ENCODE measurements around the gene RGS11.

The RGS11 gene

GRCh38 chr16:311725-312124, 36.0 kb upstream of the RGS11 start:
- Histone ChIP-seq H3K36me3 (ENCODE audit: control insufficient read depth, insufficient read depth, low read length) (peaks cover 42% of the 10 kb centered on the region), H3K4me1 (ENCODE audit: control insufficient read depth, insufficient read depth, low read length) (no peaks in the 10 kb centered on the region), H3K9ac (ENCODE audit: low read depth, low read length) (no peak overlapping the region)

DNA sequence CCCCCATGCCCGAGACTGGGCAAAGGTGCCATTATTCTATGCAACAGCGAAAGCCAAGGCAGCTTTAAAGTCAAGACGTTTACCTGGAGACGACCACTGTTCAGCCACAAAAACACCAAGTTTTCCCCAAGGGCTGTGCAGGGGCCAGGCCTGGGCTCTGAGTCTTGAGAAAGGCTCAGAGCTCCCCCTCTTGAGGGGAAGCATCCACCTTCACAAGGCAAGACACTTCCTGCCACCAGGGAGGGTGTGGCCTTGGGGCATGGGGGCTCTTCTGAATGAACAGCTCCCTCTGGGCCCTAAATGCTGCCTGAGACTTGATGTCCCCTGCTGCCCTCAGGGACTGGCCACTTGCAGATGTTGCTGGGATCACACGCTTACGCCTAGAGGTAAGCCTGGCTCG, 33.7 kb upstream of the RGS11 start:
- no peak overlapping the region for H3K9ac ChIP-seq (ENCODE audit: low read depth, low read length)
- peaks cover 41% of the 10 kb centered on the region for H3K36me3 ChIP-seq (ENCODE audit: control insufficient read depth, insufficient read depth, low read length)
- no peak overlapping the region for H3K4me3 ChIP-seq (ENCODE audit: low read depth, low read length)
- no peaks in the 10 kb centered on the region for H3K9me3 ChIP-seq (ENCODE audit: control insufficient read depth, insufficient read depth, low read length)
- no peaks in the 10 kb centered on the region for H3K4me1 ChIP-seq (ENCODE audit: control insufficient read depth, insufficient read depth, low read length)
- no peaks in the 10 kb centered on the region for H3K27me3 ChIP-seq (ENCODE audit: control insufficient read depth, insufficient read depth, low read length)

More at GRCh38 chr16:311725-312124, 36.0 kb upstream of the RGS11 start:
- Histone ChIP-seq H3K27me3 (ENCODE audit: control insufficient read depth, insufficient read depth, low read length) (no peaks in the 10 kb centered on the region), H3K9me3 (ENCODE audit: control insufficient read depth, insufficient read depth, low read length) (no peaks in the 10 kb centered on the region), H3K4me3 (ENCODE audit: low read depth, low read length) (no peak overlapping the region)

- Histone ChIP-seq H3K9ac (ENCODE audit: low read depth, low read length) (no peak overlapping the region), H3K4me1 (ENCODE audit: control insufficient read depth, insufficient read depth, low read length) (no peaks in the 10 kb centered on the region), H3K27me3 (ENCODE audit: control insufficient read depth, insufficient read depth, low read length) (no peaks in the 10 kb centered on the region), H3K9me3 (ENCODE audit: control insufficient read depth, insufficient read depth, low read length) (no peaks in the 10 kb centered on the region), H3K4me3 (ENCODE audit: low read depth, low read length) (no peak overlapping the region), H3K36me3 (ENCODE audit: control insufficient read depth, insufficient read depth, low read length) (peaks cover 33% of the 10 kb centered on the region)
Measured at GRCh38 chr16:307691-308312, 32.1 kb upstream of the RGS11 start.

DNA sequence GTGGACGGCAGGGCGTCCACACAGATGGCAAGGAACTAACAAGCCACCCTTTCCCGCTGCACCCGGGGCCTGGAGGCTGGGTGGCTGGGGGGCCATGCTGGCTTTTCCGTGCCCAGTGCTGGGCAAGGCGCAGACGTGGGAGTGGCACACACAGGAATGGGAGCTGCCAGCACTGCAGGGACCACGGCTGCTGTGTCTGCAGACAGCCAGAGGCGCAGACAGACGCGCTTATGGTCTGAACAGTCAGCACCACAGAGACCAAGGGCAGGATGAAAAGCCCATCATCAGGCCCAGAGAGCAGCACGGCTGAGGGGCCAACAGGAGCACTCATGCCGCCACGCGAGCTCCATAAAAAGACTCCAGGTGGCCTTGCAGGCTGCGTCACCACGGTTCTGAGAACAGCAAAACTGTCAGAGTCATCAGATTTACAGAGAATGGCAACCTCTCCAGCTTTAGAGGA, 31.2 kb upstream of the RGS11 start:
- no peaks in the 10 kb centered on the region for H3K27me3 ChIP-seq (ENCODE audit: control insufficient read depth, insufficient read depth, low read length)
- no peaks in the 10 kb centered on the region for H3K9me3 ChIP-seq (ENCODE audit: control insufficient read depth, insufficient read depth, low read length)
- H3K4me1 ChIP-seq (ENCODE audit: control insufficient read depth, insufficient read depth, low read length) = no peaks in the 10 kb centered on the region
- H3K36me3 ChIP-seq (ENCODE audit: control insufficient read depth, insufficient read depth, low read length) = peaks cover 35% of the 10 kb centered on the region
- no peak overlapping the region for H3K9ac ChIP-seq (ENCODE audit: low read depth, low read length)
- H3K4me3 ChIP-seq (ENCODE audit: low read depth, low read length) = no peak overlapping the region

DNA sequence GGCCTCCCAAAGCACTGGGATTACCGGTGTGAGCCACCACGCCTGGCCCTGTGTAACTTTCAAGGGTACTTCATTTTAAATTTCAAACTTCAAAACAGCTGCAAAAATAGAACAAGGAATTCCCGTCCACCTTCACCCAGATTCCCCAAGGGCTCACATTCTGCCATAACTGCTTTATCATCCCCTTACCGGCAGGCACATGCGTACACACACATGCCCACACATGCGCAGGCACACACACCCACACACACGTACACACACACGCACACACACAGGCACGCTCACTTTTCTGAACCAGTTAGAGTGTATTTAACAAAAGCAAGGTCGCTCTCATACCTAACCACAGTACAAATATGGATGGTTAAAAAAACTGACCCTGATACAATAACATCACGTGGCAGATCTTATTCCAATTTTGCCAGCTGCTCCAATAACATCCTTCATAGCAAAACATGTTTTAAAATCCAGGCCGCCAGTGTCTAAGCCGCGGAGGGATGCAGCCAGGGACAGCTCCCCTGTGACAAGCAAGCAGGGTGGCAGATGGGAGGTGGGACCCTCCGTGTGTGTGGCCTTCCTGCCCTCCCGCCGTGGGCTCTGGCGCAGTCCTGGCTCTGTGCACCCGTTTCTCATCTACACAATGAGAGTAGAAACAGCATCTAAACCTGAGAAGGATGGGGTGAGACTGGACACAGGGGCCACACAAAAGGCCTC, 30.3 kb upstream of the RGS11 start:
- H3K27me3 ChIP-seq (ENCODE audit: control insufficient read depth, insufficient read depth, low read length) = no peaks in the 10 kb centered on the region
- no peak overlapping the region for H3K4me3 ChIP-seq (ENCODE audit: low read depth, low read length)
- H3K36me3 ChIP-seq (ENCODE audit: control insufficient read depth, insufficient read depth, low read length) = peaks cover 33% of the 10 kb centered on the region
- H3K9me3 ChIP-seq (ENCODE audit: control insufficient read depth, insufficient read depth, low read length) = no peaks in the 10 kb centered on the region
- H3K9ac ChIP-seq (ENCODE audit: low read depth, low read length) = no peak overlapping the region
- no peaks in the 10 kb centered on the region for H3K4me1 ChIP-seq (ENCODE audit: control insufficient read depth, insufficient read depth, low read length)

- Histone ChIP-seq H3K4me3 (ENCODE audit: low read depth, low read length) (no peak overlapping the region), H3K27me3 (ENCODE audit: control insufficient read depth, insufficient read depth, low read length) (no peaks in the 10 kb centered on the region), H3K36me3 (ENCODE audit: control insufficient read depth, insufficient read depth, low read length) (peaks cover 25% of the 10 kb centered on the region), H3K9ac (ENCODE audit: low read depth, low read length) (no peak overlapping the region), H3K4me1 (ENCODE audit: control insufficient read depth, insufficient read depth, low read length) (no peaks in the 10 kb centered on the region), H3K9me3 (ENCODE audit: control insufficient read depth, insufficient read depth, low read length) (no peaks in the 10 kb centered on the region)
Measured at GRCh38 chr16:303760-304505, 28.2 kb upstream of the RGS11 start.

- Histone ChIP-seq H3K9me3 (ENCODE audit: control insufficient read depth, insufficient read depth, low read length) (no peaks in the 10 kb centered on the region), H3K4me3 (ENCODE audit: low read depth, low read length) (no peak overlapping the region), H3K9ac (ENCODE audit: low read depth, low read length) (no peak overlapping the region), H3K4me1 (ENCODE audit: control insufficient read depth, insufficient read depth, low read length) (no peaks in the 10 kb centered on the region), H3K27me3 (ENCODE audit: control insufficient read depth, insufficient read depth, low read length) (no peaks in the 10 kb centered on the region), H3K36me3 (ENCODE audit: control insufficient read depth, insufficient read depth, low read length) (peaks cover 20% of the 10 kb centered on the region)
Measured at GRCh38 chr16:301950-302349, 26.2 kb upstream of the RGS11 start.

DNA sequence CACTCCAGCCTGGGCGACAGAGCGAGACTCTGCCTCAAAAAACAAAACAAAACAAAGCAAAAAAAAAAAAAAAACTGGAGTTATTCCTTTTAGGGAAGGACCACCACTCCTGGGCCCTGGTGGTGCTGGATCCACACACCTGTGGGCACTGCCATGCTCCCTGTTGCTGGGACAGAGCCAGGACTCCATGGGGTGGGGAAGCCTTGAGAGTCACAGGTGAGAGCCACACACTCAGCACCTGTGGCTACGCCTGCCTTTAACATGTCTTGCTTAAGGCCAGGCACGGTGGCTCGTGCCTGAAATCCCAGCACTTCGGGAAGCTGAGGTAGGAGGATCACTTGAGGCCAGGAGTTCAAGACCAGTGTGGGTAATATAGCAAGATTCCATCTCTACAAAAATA, 25.5 kb upstream of the RGS11 start:
- Histone ChIP-seq H3K9me3 (ENCODE audit: control insufficient read depth, insufficient read depth, low read length) (no peaks in the 10 kb centered on the region), H3K27me3 (ENCODE audit: control insufficient read depth, insufficient read depth, low read length) (no peaks in the 10 kb centered on the region), H3K4me1 (ENCODE audit: control insufficient read depth, insufficient read depth, low read length) (no peaks in the 10 kb centered on the region), H3K9ac (ENCODE audit: low read depth, low read length) (no peak overlapping the region), H3K4me3 (ENCODE audit: low read depth, low read length) (no peak overlapping the region), H3K36me3 (ENCODE audit: control insufficient read depth, insufficient read depth, low read length) (peaks cover 20% of the 10 kb centered on the region)

DNA sequence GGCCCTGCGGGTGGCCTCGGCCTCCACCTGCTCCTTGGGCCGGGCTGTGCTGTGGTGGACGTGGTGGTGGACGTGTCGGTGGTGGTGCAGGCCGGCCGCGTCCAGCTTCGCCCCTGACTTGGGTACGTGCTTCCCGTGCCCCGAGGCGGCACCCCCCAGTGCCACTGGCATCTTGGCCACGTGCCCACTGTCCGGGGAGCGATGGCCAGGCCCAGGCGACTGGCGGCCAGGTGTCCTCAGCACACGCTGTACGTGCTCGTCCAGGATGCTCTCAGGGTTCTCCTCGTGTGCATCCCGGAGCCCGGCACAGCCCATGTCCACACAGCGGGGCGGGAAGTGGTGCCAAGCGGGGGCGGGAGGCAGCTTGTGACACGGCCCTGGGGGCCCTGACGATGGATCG, 22.1 kb upstream of the RGS11 start:
- Histone ChIP-seq H3K9ac (ENCODE audit: low read depth, low read length) (no peak overlapping the region), H3K4me3 (ENCODE audit: low read depth, low read length) (no peak overlapping the region)

DNA sequence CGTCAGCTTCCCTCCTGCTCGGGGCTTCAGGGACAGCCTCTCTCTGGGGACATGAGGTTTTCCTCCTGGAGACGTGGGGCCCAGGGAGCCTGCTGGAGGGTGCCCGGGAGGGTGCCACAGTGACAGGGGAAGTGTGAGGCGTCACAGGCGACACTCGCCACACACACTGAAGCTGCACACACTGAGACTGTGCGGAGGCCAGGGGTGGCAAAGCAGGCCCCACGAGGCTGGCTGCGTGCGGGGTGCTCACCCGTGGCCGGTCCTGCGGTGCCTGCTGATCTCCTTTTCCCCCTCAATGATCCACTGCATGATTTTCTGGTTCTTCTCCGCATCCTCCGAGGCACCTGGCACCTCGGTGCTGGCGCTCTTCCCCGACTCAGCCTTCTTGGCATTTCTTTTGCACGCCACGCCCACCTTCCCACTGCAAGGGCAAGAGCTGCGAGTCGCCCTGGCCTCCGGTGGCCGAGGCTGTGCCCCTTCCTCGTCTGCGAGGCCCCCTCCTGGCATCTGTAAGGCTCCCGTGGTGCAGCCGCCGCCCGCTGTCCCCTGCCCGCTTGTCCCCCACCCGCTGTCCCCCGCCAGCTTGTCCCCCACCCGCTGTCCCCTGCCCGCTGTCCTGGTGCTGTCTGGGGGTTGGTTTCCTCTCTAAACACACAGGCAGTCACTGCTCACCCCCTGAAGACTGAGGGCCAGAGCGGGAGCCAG, 21.2 kb upstream of the RGS11 start:
- H3K27me3 ChIP-seq (ENCODE audit: control insufficient read depth, insufficient read depth, low read length) = no peaks in the 10 kb centered on the region
- no peak overlapping the region for H3K4me3 ChIP-seq (ENCODE audit: low read depth, low read length)
- H3K36me3 ChIP-seq (ENCODE audit: control insufficient read depth, insufficient read depth, low read length) = peaks cover 29% of the 10 kb centered on the region
- H3K9ac ChIP-seq (ENCODE audit: low read depth, low read length) = no peak overlapping the region
- H3K4me1 ChIP-seq (ENCODE audit: control insufficient read depth, insufficient read depth, low read length) = no peaks in the 10 kb centered on the region
- H3K9me3 ChIP-seq (ENCODE audit: control insufficient read depth, insufficient read depth, low read length) = no peaks in the 10 kb centered on the region

More for the DNA sequence above, 22.1 kb upstream of the RGS11 start:
- Histone ChIP-seq H3K27me3 (ENCODE audit: control insufficient read depth, insufficient read depth, low read length) (no peaks in the 10 kb centered on the region), H3K9me3 (ENCODE audit: control insufficient read depth, insufficient read depth, low read length) (no peaks in the 10 kb centered on the region), H3K36me3 (ENCODE audit: control insufficient read depth, insufficient read depth, low read length) (peaks cover 31% of the 10 kb centered on the region), H3K4me1 (ENCODE audit: control insufficient read depth, insufficient read depth, low read length) (no peaks in the 10 kb centered on the region)

DNA sequence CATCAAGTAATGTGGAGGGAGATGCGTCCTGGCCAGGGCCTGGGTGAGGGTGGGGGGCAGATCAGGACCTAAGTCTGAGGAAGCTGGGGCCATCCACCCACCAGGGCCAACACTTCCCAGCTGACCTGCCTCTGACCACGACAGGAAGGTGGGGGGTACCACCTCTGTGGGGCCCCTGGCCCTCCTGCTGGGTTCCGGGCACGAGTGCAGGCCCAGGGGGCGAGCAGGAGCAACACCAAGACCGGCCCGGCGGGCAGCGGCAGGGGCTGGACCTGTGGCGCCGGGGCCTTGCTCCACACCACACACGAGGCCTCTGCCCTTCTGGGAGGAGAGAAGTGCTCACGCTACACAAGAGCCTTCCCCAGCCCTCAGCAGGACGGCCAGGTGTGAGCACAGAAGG, 20.5 kb upstream of the RGS11 start:
- no peak overlapping the region for H3K4me3 ChIP-seq (ENCODE audit: low read depth, low read length)
- H3K36me3 ChIP-seq (ENCODE audit: control insufficient read depth, insufficient read depth, low read length) = peaks cover 28% of the 10 kb centered on the region
- H3K4me1 ChIP-seq (ENCODE audit: control insufficient read depth, insufficient read depth, low read length) = no peaks in the 10 kb centered on the region
- H3K9ac ChIP-seq (ENCODE audit: low read depth, low read length) = no peak overlapping the region
- H3K27me3 ChIP-seq (ENCODE audit: control insufficient read depth, insufficient read depth, low read length) = no peaks in the 10 kb centered on the region
- H3K9me3 ChIP-seq (ENCODE audit: control insufficient read depth, insufficient read depth, low read length) = no peaks in the 10 kb centered on the region

Data from iPS-15b (cell line).